ENCODE results near the gene ATP2B1.

- TF ChIP-seq CTCF (IDR thresholded peaks at IDR 0.05) (no peak), POLR2A (IDR thresholded peaks at IDR 0.05) (no peak), EP300 (IDR thresholded peaks at IDR 0.05) (no peak)
Observed at GRCh38 chr12:89682284-89682683, 26.4 kb downstream of the ATP2B1 start.

Data from suprapubic skin (tissue), 3 donors.